SK-N-SH (cell line): ENCODE results near the gene KIF25.

Experiments used
- CTCF ChIP-seq: fragments of 200-600 bp; sonication (generic); IDR thresholded peaks from 2 replicates; pipeline ENCODE4 v1.6.1; 2017; ENCODE audit warnings: antibody characterized with exemption, mild to moderate bottlenecking, moderate library complexity
- GABPA ChIP-seq: IDR thresholded peaks from 2 replicates; pipeline ENCODE4 v1.4.0; 2012; ENCODE audit warnings: low read depth, mild to moderate bottlenecking
- NRF1 ChIP-seq: IDR thresholded peaks from 2 replicates; pipeline ENCODE4 v1.6.1; 2012; ENCODE audit warnings: low read depth, mild to moderate bottlenecking, low read length
- POLR2AphosphoS5 ChIP-seq: IDR thresholded peaks from 2 replicates; pipeline ENCODE4 v1.6.1; 2012; ENCODE audit warnings: low read depth, low read length
- RFX5 ChIP-seq: IDR thresholded peaks from 2 replicates; pipeline ENCODE4 v1.6.1; 2012; ENCODE audit warnings: mild to moderate bottlenecking, improper control_type of control experiment, low read length
- SIN3A ChIP-seq: IDR thresholded peaks from 2 replicates; pipeline ENCODE4 v1.6.1; 2012; ENCODE audit warnings: low read depth, mild to moderate bottlenecking, low read length, moderate library complexity, borderline replicate concordance

GRCh38 chr6:167956491-167956890 lies 41.0 kb upstream of the KIF25 start:
- TF ChIP-seq SIN3A (no peak), GABPA (no peak), CTCF (no peak), POLR2AphosphoS5 (no peak), NRF1 (no peak), RFX5 (no peak)
